ENCODE measurements around the gene HADHA.
"Not testable (repeated sequence)": the region's sequence is repeated elsewhere in the genome, so short reads cannot be mapped to it uniquely, and the experiment has no call there.

The HADHA gene

GRCh38 chr2:26244309-26245230 is at the start of gene HADHA, which contains the start of gene HADHB:
HADHA (minus strand) TSS chr2:26244632; CDS start chr2:26244596, 36 bp downstream.
HADHB (plus strand) TSS chr2:26244939; CDS start chr2:26254255, 9,316 bp downstream.
- DNase-seq: peak; percentile 56

GRCh38 chr2:26292646-26293045 is 48.2 kb upstream of the HADHA start:
- no peak for DNase-seq

- no peak for DNase-seq
Measured at GRCh38 chr2:26290001-26290400, 45.6 kb upstream of the HADHA start.

- DNase-seq: no peak
Measured at GRCh38 chr2:26285931-26286330, 41.5 kb upstream of the HADHA start.

GRCh38 chr2:26284132-26284531 is 39.7 kb upstream of the HADHA start:
- no peak for DNase-seq

GRCh38 chr2:26283606-26284005 is 39.2 kb upstream of the HADHA start:
- no peak for DNase-seq

- DNase-seq: no peak
Measured at GRCh38 chr2:26281226-26281625, 36.8 kb upstream of the HADHA start.

GRCh38 chr2:26279886-26280285 is 35.5 kb upstream of the HADHA start:
- no peak for DNase-seq

- DNase-seq: no peak
Measured at GRCh38 chr2:26276484-26277227, 32.2 kb upstream of the HADHA start.

GRCh38 chr2:26274058-26274613 is 29.7 kb upstream of the HADHA start:
- no peak for DNase-seq

GRCh38 chr2:26273501-26273900 is 29.1 kb upstream of the HADHA start:
- DNase-seq: no peak

GRCh38 chr2:26270373-26270772 is 25.9 kb upstream of the HADHA start:
- DNase-seq: no peak

GRCh38 chr2:26269571-26270158 is 25.2 kb upstream of the HADHA start:
- DNase-seq: no peak

- DNase-seq: not testable (repeated sequence)
Measured at GRCh38 chr2:26268670-26269385, 24.4 kb upstream of the HADHA start.

- no peak for DNase-seq
Measured at GRCh38 chr2:26268213-26268612, 23.8 kb upstream of the HADHA start.

GRCh38 chr2:26258836-26259235 is 14.4 kb upstream of the HADHA start:
- not testable (repeated sequence) for DNase-seq

GRCh38 chr2:26255759-26256384 is 11.4 kb upstream of the HADHA start:
- no peak for DNase-seq

- no peak for DNase-seq
Measured at GRCh38 chr2:26251893-26252292, 7.5 kb upstream of the HADHA start.

GRCh38 chr2:26249625-26250024 is 5.2 kb upstream of the HADHA start:
- DNase-seq: no peak

- DNase-seq: no peak
Measured at GRCh38 chr2:26246818-26247217, 2.4 kb upstream of the HADHA start.

GRCh38 chr2:26245810-26246209 is 1.4 kb upstream of the HADHA start:
- no peak for DNase-seq

GRCh38 chr2:26245231-26245732 is 850 bp upstream of the HADHA start:
- no peak for DNase-seq
